Renal pelvis (tissue), 4 donors: Measurements from ENCODE around the gene SOBP. TPM values are rescaled to one million over a fixed set of nuclear protein-coding genes. Genes with fewer than 3 reads are reported as not detected.

ENCODE experiments used
- DNase-seq: peaks from one replicate; pipeline ENCODE4 v3.0.0-alpha.2; 2013
- polyA plus RNA-seq, 3 donors: library from polyadenylated mRNA; unstranded; fragments of 120-200 nt; gene quantifications; one replicate each; pipeline ENCODE4 v1.2.1, GENCODE V29; 2013; ENCODE audit not compliant: insufficient read length in 3 of 3

SOBP gene
- polyA plus RNA-seq, 3 donors, result 11.0 to 15.3 (median 12.6) TPM

GRCh38 chr6:107585815-107586435, 96.0 kb downstream of the SOBP start:
- DNase-seq, result no peak

GRCh38 chr6:107587451-107587850, 97.5 kb downstream of the SOBP start:
- no peak for DNase-seq

GRCh38 chr6:107589199-107589598, 99.3 kb downstream of the SOBP start:
- DNase-seq, result no peak

GRCh38 chr6:107589934-107590333, 100.0 kb downstream of the SOBP start:
- DNase-seq, result no peak

GRCh38 chr6:107590378-107590777, 100.5 kb downstream of the SOBP start:
- DNase-seq, result no peak

- DNase-seq, result no peak
These were observed 101.4 kb downstream of the SOBP start for GRCh38 chr6:107591346-107591745.

GRCh38 chr6:107592806-107593205, 102.9 kb downstream of the SOBP start:
- DNase-seq, result no peak

GRCh38 chr6:107594736-107595135, 104.8 kb downstream of the SOBP start:
- DNase-seq, result no peak

GRCh38 chr6:107598091-107598490, 108.2 kb downstream of the SOBP start:
- DNase-seq, result no peak

GRCh38 chr6:107599043-107599442, 109.1 kb downstream of the SOBP start:
- DNase-seq, result no peak

- DNase-seq, result no peak
These were observed 110.2 kb downstream of the SOBP start for GRCh38 chr6:107600121-107600520.

- DNase-seq, result peak; percentile 65
These were observed 111.0 kb downstream of the SOBP start for GRCh38 chr6:107600936-107601335.

- no peak for DNase-seq
These were observed 111.5 kb downstream of the SOBP start for GRCh38 chr6:107601406-107601805.

GRCh38 chr6:107602321-107603005, 112.5 kb downstream of the SOBP start:
- DNase-seq, result no peak

GRCh38 chr6:107603006-107603370, 113.1 kb downstream of the SOBP start:
- DNase-seq, result no peak

- no peak for DNase-seq
These were observed 114.6 kb downstream of the SOBP start for GRCh38 chr6:107604549-107604948.

- no peak for DNase-seq
These were observed 116.5 kb downstream of the SOBP start for GRCh38 chr6:107606407-107606806.

- DNase-seq, result no peak
These were observed 117.2 kb downstream of the SOBP start for GRCh38 chr6:107607116-107607515.

- DNase-seq, result no peak
These were observed 121.3 kb downstream of the SOBP start for GRCh38 chr6:107611094-107611810.

- DNase-seq, result no peak
These were observed 123.0 kb downstream of the SOBP start for GRCh38 chr6:107612762-107613415.

GRCh38 chr6:107613651-107614379, 123.9 kb downstream of the SOBP start:
- no peak for DNase-seq

- no peak for DNase-seq
These were observed 124.9 kb downstream of the SOBP start for GRCh38 chr6:107614828-107615227.
